NB4 (cell line): ENCODE results near the gene FTCD.

ENCODE experiments used
- CTCF ChIP-seq: IDR thresholded peaks from one replicate; pipeline ENCODE4 v1.5.1; 2012; ENCODE audit warnings: low read depth, low read length
- MAX ChIP-seq: IDR thresholded peaks from 2 replicates; pipeline ENCODE4 v1.6.1; 2011; ENCODE audit warnings: low read depth, low read length
- MYC ChIP-seq: IDR thresholded peaks from 2 replicates; pipeline ENCODE4 v1.6.1; 2011; ENCODE audit warnings: low read depth, low read length
- POLR2A ChIP-seq: IDR thresholded peaks from 2 replicates; pipeline ENCODE4 v1.6.1; 2011; ENCODE audit warnings: mild to moderate bottlenecking; ENCODE audit not compliant: insufficient read length; ENCODE audit errors: extremely low read depth

- no peak for TF ChIP-seq CTCF
- TF ChIP-seq POLR2A = no peak
- TF ChIP-seq MYC = no peak
- no peak for TF ChIP-seq MAX
Observed at GRCh38 chr21:46100020-46100419, 55.4 kb downstream of the FTCD start.
